Esophagus muscularis mucosa (tissue), 4 donors: ENCODE results near the gene RCAN1.

Experiments
- EP300 ChIP-seq: sonication (generic); formaldehyde crosslinking; IDR thresholded peaks from one replicate; pipeline ENCODE4 v1.6.1; 2017; ENCODE audit warnings: antibody characterized with exemption
- POLR2A ChIP-seq: fragments of 450-650 bp; IDR thresholded peaks from one replicate; pipeline ENCODE4 v1.6.1; 2017; ENCODE audit warnings: antibody characterized with exemption, moderate library complexity, mild to moderate bottlenecking, low read depth
- POLR2AphosphoS5 ChIP-seq, 2 donors: sonication (generic); formaldehyde crosslinking; IDR thresholded peaks; one replicate each; pipeline ENCODE4 v1.6.1; 2017; ENCODE audit warnings: antibody characterized with exemption in 2 of 2
- TF ChIP-seq, protein P1 (sequence below), 3 experiments: fragments of 200-600 bp in 2 of 3; fragments of 450-650 bp in 1 of 3; sonication (generic) in 2 of 3; IDR thresholded peaks; one replicate each; pipeline ENCODE4 v1.5.1; 2017 to 2019; ENCODE audit warnings: antibody characterized with exemption in 3 of 3, mild to moderate bottlenecking in 2 of 3, moderate library complexity in 1 of 3

DNA sequence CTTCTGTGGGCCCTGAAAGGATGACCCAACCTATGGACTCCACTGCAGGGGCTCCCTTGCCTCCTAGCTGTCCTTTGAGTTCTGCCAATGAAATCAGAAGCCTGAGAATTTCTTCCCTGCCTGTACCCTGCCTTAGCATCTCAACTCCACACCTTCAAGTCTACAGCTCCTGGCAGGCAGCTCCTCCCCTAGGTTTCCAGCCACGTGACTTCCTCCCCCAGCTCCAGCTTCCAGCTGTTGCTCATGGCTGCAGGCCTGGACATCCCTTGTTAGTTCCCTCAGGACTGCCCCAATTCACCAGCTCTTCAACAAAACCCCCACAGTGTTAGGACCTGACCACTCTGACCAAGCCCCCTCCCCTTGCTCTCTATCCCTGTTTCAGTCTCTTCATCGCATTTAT, 2.4 kb downstream of the RCAN1 start:
- no peak for TF ChIP-seq POLR2A
- TF ChIP-seq, protein P1, sequence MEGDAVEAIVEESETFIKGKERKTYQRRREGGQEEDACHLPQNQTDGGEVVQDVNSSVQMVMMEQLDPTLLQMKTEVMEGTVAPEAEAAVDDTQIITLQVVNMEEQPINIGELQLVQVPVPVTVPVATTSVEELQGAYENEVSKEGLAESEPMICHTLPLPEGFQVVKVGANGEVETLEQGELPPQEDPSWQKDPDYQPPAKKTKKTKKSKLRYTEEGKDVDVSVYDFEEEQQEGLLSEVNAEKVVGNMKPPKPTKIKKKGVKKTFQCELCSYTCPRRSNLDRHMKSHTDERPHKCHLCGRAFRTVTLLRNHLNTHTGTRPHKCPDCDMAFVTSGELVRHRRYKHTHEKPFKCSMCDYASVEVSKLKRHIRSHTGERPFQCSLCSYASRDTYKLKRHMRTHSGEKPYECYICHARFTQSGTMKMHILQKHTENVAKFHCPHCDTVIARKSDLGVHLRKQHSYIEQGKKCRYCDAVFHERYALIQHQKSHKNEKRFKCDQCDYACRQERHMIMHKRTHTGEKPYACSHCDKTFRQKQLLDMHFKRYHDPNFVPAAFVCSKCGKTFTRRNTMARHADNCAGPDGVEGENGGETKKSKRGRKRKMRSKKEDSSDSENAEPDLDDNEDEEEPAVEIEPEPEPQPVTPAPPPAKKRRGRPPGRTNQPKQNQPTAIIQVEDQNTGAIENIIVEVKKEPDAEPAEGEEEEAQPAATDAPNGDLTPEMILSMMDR (IDR thresholded peaks at IDR 0.05), result no peak
- no peak for TF ChIP-seq EP300
- TF ChIP-seq POLR2AphosphoS5 (IDR thresholded peaks at IDR 0.05), result peak in 1 of 2 donors; percentile 7
